ENCODE data around the gene PSMB5. TPM values are rescaled to one million over a fixed set of nuclear protein-coding genes. Genes with fewer than 3 reads are reported as not detected.

The PSMB5 gene
- total and polyA plus RNA-seq, 9 of the 15 experiments (the other 6 are each of a cell fraction or from before 2014, with no cell fraction given), result 198 to 1,870 (median 269) TPM

DNA sequence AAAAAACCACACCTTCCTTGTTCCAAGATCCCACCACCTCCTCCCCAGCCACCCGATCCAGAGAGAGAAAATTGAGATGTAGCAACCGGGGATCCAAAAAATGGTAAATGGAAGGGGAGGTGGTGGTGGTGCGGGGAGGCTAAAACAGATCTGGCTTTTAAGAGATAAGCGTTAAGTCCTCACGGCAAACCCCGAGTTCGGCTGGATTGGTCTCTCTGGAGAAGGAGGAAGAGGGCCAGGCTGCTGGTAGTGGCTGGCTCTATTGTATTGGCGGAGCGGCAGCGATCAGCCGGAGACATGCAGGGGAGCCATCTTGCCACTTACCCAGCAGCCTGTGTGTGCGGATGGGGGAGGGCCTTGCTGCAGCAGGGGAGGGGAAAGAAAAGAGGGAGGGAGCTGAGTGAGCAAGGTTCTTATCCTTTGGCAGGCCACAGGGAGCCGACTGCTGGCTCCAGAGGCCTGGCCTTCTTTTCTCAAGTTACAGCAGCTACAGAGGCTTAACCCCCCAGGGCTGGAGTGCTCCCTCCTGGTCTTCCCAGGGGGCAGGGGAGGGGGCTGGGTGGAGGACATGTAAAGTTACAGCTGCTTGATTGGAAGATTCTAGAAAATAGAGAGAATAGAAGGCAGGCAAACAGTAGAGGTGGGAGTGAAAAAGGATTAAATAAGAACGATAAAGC lies 36.7 kb upstream of the PSMB5 start (continued):
- TF ChIP-seq SMAD3 (CRISPR knock-in tag; conservative IDR thresholded peaks at IDR 0.05) (0 out of 2 replicates have a peak, but pooled peaks have one; percentile 4), TCFL5 (CRISPR knock-in tag; conservative IDR thresholded peaks at IDR 0.05) (no peak), ZNF134 (CRISPR knock-in tag; conservative IDR thresholded peaks at IDR 0.05) (peak; percentile 96), RCOR1 (IDR thresholded peaks at IDR 0.05; ENCODE audit: borderline replicate concordance in 1 of 2, low read depth in 2 of 2, low read length in 2 of 2) (peak in 1 of 2 experiments; percentile 71; a peak in 1 of 4 replicates), RBM15 (IDR thresholded peaks at IDR 0.05; ENCODE audit: insufficient read depth, low read length) (no peak), ZNF644 (tag; IDR thresholded peaks at IDR 0.05; ENCODE audit: low read depth) (0 out of 2 replicates have a peak, but pooled peaks have one; percentile 24), ZNF75A (CRISPR knock-in tag; IDR thresholded peaks at IDR 0.05) (no peak), PML (IDR thresholded peaks at IDR 0.05; ENCODE audit: low read length) (peak; percentile 60; the same call in 1 of the 2 replicates), HOXB6 (CRISPR knock-in tag; IDR thresholded peaks at IDR 0.05; ENCODE audit: borderline replicate concordance) (0 out of 2 replicates have a peak, but pooled peaks have one; percentile 34), ZNF133 (CRISPR knock-in tag; IDR thresholded peaks at IDR 0.05) (no peak), KLF10 (CRISPR knock-in tag; IDR thresholded peaks at IDR 0.05) (no peak), ZSCAN32 (CRISPR knock-in tag; IDR thresholded peaks at IDR 0.05) (no peak), ZNF311 (CRISPR knock-in tag; IDR thresholded peaks at IDR 0.05) (no peak), ZNF263 (CRISPR knock-in tag; IDR thresholded peaks at IDR 0.05; ENCODE audit: borderline replicate concordance) (peak; percentile 85), PCBP1 (IDR thresholded peaks at IDR 0.05; ENCODE audit: low read depth, low read length, poor library complexity, severe bottlenecking) (no peak)
- TF ChIP-seq, protein P1, sequence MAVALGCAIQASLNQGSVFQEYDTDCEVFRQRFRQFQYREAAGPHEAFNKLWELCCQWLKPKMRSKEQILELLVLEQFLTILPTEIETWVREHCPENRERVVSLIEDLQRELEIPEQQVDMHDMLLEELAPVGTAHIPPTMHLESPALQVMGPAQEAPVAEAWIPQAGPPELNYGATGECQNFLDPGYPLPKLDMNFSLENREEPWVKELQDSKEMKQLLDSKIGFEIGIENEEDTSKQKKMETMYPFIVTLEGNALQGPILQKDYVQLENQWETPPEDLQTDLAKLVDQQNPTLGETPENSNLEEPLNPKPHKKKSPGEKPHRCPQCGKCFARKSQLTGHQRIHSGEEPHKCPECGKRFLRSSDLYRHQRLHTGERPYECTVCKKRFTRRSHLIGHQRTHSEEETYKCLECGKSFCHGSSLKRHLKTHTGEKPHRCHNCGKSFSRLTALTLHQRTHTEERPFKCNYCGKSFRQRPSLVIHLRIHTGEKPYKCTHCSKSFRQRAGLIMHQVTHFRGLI (CRISPR knock-in tag; IDR thresholded peaks at IDR 0.05), result no peak
- TF ChIP-seq, protein P2, sequence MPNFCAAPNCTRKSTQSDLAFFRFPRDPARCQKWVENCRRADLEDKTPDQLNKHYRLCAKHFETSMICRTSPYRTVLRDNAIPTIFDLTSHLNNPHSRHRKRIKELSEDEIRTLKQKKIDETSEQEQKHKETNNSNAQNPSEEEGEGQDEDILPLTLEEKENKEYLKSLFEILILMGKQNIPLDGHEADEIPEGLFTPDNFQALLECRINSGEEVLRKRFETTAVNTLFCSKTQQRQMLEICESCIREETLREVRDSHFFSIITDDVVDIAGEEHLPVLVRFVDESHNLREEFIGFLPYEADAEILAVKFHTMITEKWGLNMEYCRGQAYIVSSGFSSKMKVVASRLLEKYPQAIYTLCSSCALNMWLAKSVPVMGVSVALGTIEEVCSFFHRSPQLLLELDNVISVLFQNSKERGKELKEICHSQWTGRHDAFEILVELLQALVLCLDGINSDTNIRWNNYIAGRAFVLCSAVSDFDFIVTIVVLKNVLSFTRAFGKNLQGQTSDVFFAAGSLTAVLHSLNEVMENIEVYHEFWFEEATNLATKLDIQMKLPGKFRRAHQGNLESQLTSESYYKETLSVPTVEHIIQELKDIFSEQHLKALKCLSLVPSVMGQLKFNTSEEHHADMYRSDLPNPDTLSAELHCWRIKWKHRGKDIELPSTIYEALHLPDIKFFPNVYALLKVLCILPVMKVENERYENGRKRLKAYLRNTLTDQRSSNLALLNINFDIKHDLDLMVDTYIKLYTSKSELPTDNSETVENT (CRISPR knock-in tag; IDR thresholded peaks at IDR 0.05), result peak; percentile 61; the same call in 1 of the 2 replicates
- TF ChIP-seq, protein P3, sequence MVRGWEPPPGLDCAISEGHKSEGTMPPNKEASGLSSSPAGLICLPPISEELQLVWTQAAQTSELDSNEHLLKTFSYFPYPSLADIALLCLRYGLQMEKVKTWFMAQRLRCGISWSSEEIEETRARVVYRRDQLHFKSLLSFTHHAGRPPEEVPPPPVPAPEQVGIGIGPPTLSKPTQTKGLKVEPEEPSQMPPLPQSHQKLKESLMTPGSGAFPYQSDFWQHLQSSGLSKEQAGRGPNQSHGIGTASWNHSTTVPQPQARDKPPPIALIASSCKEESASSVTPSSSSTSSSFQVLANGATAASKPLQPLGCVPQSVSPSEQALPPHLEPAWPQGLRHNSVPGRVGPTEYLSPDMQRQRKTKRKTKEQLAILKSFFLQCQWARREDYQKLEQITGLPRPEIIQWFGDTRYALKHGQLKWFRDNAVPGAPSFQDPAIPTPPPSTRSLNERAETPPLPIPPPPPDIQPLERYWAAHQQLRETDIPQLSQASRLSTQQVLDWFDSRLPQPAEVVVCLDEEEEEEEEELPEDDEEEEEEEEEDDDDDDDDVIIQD (CRISPR knock-in tag; IDR thresholded peaks at IDR 0.05), result no peak
- TF ChIP-seq, protein P4, sequence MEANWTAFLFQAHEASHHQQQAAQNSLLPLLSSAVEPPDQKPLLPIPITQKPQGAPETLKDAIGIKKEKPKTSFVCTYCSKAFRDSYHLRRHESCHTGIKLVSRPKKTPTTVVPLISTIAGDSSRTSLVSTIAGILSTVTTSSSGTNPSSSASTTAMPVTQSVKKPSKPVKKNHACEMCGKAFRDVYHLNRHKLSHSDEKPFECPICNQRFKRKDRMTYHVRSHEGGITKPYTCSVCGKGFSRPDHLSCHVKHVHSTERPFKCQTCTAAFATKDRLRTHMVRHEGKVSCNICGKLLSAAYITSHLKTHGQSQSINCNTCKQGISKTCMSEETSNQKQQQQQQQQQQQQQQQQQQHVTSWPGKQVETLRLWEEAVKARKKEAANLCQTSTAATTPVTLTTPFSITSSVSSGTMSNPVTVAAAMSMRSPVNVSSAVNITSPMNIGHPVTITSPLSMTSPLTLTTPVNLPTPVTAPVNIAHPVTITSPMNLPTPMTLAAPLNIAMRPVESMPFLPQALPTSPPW (CRISPR knock-in tag; IDR thresholded peaks at IDR 0.05), result peak; percentile 74
- TF ChIP-seq, protein P5, sequence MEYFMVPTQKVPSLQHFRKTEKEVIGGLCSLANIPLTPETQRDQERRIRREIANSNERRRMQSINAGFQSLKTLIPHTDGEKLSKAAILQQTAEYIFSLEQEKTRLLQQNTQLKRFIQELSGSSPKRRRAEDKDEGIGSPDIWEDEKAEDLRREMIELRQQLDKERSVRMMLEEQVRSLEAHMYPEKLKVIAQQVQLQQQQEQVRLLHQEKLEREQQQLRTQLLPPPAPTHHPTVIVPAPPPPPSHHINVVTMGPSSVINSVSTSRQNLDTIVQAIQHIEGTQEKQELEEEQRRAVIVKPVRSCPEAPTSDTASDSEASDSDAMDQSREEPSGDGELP (CRISPR knock-in tag; IDR thresholded peaks at IDR 0.05; ENCODE audit: borderline replicate concordance), result peak; percentile 86
